Panc1 (cell line): ENCODE measurements around the gene GUCD1. TPM values are rescaled to one million over a fixed set of nuclear protein-coding genes. Genes with fewer than 3 reads are reported as not detected.

Experiments used
- ATAC-seq: fragments of 200-7000 bp; cut with Tn5 transposase; 2 replicates; pipeline ENCODE4 v1.9.1; 2020; ENCODE audit warnings: mild to moderate bottlenecking, moderate library complexity
- BruUV-seq: library from RNA; stranded (reverse); fragments of 400-500 nt; replicated peaks from 2 replicates; lab custom pipeline; 2021; lab: Mats Ljungman, UMichigan
- CTCF ChIA-PET: fragments of 300-600 bp; sonication (Branson Sonifier 250); formaldehyde crosslinking; loops from one replicate; lab custom pipeline; 2022; ENCODE audit warnings: antibody characterized with exemption; lab: Charles Lee
- POLR2A ChIA-PET: fragments of 300-600 bp; sonication (Branson Sonifier 250); formaldehyde crosslinking; loops from one replicate; lab custom pipeline; 2022; ENCODE audit warnings: antibody characterized with exemption; lab: Charles Lee
- DNase-seq: peaks from one replicate; pipeline ENCODE4 v3.0.0-alpha.2; 2010; ENCODE audit warnings: low read depth, low spot score
- H3K27ac ChIP-seq: 2 replicates; pipeline ENCODE4 v1.5.1; 2011; ENCODE audit warnings: mild to moderate bottlenecking, low read length, inconsistent platforms
- H3K27me3 ChIP-seq: fragments of 200-500 bp; sonication (Bioruptor generic); 2 replicates; pipeline ENCODE4 v1.6.0; 2014; ENCODE audit warnings: low read length, inconsistent platforms; ENCODE audit not compliant: control insufficient read depth, insufficient read depth
- H3K36me3 ChIP-seq: fragments of 200-500 bp; sonication (Bioruptor generic); 2 replicates; pipeline ENCODE4 v1.5.1; 2014; ENCODE audit warnings: inconsistent platforms, mild to moderate bottlenecking, low read length, moderate library complexity; ENCODE audit not compliant: control insufficient read depth, insufficient read depth
- H3K4me1 ChIP-seq: 2 replicates; pipeline ENCODE4 v1.5.1; 2011; ENCODE audit warnings: inconsistent platforms, mild to moderate bottlenecking, low read length, moderate library complexity; ENCODE audit not compliant: control insufficient read depth, insufficient read depth
- H3K4me3 ChIP-seq, 2 experiments: 2 replicates each; pipeline ENCODE4 v1.5.1; 2011 to 2012; ENCODE audit warnings: low read depth in 2 of 2, low read length in 2 of 2, mild to moderate bottlenecking in 2 of 2, inconsistent platforms in 1 of 2, moderate library complexity in 1 of 2
- H3K9me3 ChIP-seq: fragments of 200-500 bp; sonication (Bioruptor generic); 2 replicates; pipeline ENCODE4 v1.5.1; 2014; ENCODE audit warnings: low read depth, mild to moderate bottlenecking, inconsistent platforms, low read length, moderate library complexity; ENCODE audit not compliant: control insufficient read depth, insufficient read depth
- CTCF ChIP-seq: fragments of 450-650 bp; IDR thresholded peaks from 2 replicates; pipeline ENCODE4 v1.5.1; 2017; ENCODE audit warnings: mild to moderate bottlenecking
- POLR2AphosphoS5 ChIP-seq: IDR thresholded peaks from 2 replicates; pipeline ENCODE4 v1.6.1; 2012; ENCODE audit warnings: mild to moderate bottlenecking, low read depth, low read length, moderate library complexity
- REST ChIP-seq, 2 experiments: IDR thresholded peaks; 2 replicates each; pipeline ENCODE4 v1.6.1; 2011 to 2012; ENCODE audit warnings: low read depth in 2 of 2, control low read depth in 1 of 2, low read length in 1 of 2, mild to moderate bottlenecking in 1 of 2, moderate library complexity in 1 of 2; ENCODE audit not compliant: insufficient read depth in 1 of 2
- SIN3A ChIP-seq: IDR thresholded peaks from 2 replicates; pipeline ENCODE4 v1.6.1; 2012; ENCODE audit warnings: low read depth, mild to moderate bottlenecking, low read length, moderate library complexity, borderline replicate concordance; ENCODE audit not compliant: insufficient read depth
- TCF7L2 ChIP-seq: IDR thresholded peaks from 2 replicates; pipeline ENCODE4 v1.6.1; 2011; ENCODE audit warnings: mild to moderate bottlenecking, low read depth, low read length, inconsistent platforms
- in situ Hi-C: cut with HindIII; loops from 2 replicates; pipeline ENCODE4 v1.10.0; 2016; ENCODE audit warnings: low sequenced_read_pairs, low pct_unique_long_range_greater_than_20kb
- intact Hi-C: fragments of 100-400 bp; cut with micrococcal nuclease; formaldehyde crosslinking; loops from one replicate; pipeline ENCODE4 v1.10.0; 2022; ENCODE audit not compliant: unreplicated experiment
- total RNA-seq: library from RNA; stranded (reverse); gene quantifications from one replicate; pipeline ENCODE4 v1.2.1, GENCODE V29; 2021; ENCODE audit not compliant: unreplicated experiment

The GUCD1 gene
- total RNA-seq, 1 experiment from 2014 or later = 97.7 TPM

- ChIA-PET CTCF (interaction anchor here (0.6 kb wide), 1 partner anchor 24 kb away, joined by 3 read pairs; no protein-coding TSS in a partner anchor), POLR2A (interaction anchor here (0.6 kb wide), 1 partner anchor 24 kb away, joined by 3 read pairs; no protein-coding TSS in a partner anchor)
- Histone ChIP-seq H3K4me1 (no peaks in the 10 kb centered on the region), H3K4me3 (no peak overlapping the region), H3K9me3 (no peaks in the 10 kb centered on the region), H3K36me3 (no peaks in the 10 kb centered on the region), H3K27ac (no peak overlapping the region), H3K27me3 (no peaks in the 10 kb centered on the region)
- TF ChIP-seq POLR2AphosphoS5 = no peak
- no peak for TF ChIP-seq REST (IDR thresholded peaks at IDR 0.05; ENCODE audit: insufficient read depth in 1 of 2, low read depth in 2 of 2, low read length in 1 of 2)
- no peak for TF ChIP-seq SIN3A
- TF ChIP-seq CTCF = no peak
- no peak for TF ChIP-seq TCF7L2
- no TSS peak for BruUV-seq
- in situ Hi-C loops = no loop called here
- ATAC-seq = no peak
- DNase-seq = no peak
- intact Hi-C loops = loop anchor here (5.0 kb wide), 1 partner anchor 78 kb away; no protein-coding TSS in a partner anchor
Measured at GRCh38 chr22:24500277-24500820, 54.6 kb downstream of the GUCD1 start.

- in situ Hi-C loops = no loop called here
- no peak for DNase-seq
- H3K27me3 ChIP-seq = no peaks in the 10 kb centered on the region
- H3K9me3 ChIP-seq = no peaks in the 10 kb centered on the region
- H3K27ac ChIP-seq = no peak overlapping the region
- TF ChIP-seq REST (IDR thresholded peaks at IDR 0.05; ENCODE audit: insufficient read depth in 1 of 2, low read depth in 2 of 2, low read length in 1 of 2) (no peak), POLR2AphosphoS5 (no peak), TCF7L2 (no peak), CTCF (no peak)
- intact Hi-C loops = loop anchor here (5.0 kb wide), 1 partner anchor 77 kb away; no protein-coding TSS in a partner anchor
- no peak overlapping the region for H3K4me3 ChIP-seq
- POLR2A ChIA-PET = no interaction called here
- ATAC-seq = no peak
- H3K4me1 ChIP-seq = no peaks in the 10 kb centered on the region
- CTCF ChIA-PET = interaction anchor here (0.6 kb wide), 1 partner anchor 25 kb away, joined by 3 read pairs; no protein-coding TSS in a partner anchor
- H3K36me3 ChIP-seq = no peaks in the 10 kb centered on the region
- BruUV-seq = no TSS peak
Measured at GRCh38 chr22:24499706-24500276, 55.1 kb downstream of the GUCD1 start.
